ENCODE measurements around the gene SMLR1. TPM values are rescaled to one million over a fixed set of nuclear protein-coding genes. Genes with fewer than 3 reads are reported as not detected.

Gene SMLR1
- total RNA-seq, 1 donor from 2014 or later = not detected

DNA sequence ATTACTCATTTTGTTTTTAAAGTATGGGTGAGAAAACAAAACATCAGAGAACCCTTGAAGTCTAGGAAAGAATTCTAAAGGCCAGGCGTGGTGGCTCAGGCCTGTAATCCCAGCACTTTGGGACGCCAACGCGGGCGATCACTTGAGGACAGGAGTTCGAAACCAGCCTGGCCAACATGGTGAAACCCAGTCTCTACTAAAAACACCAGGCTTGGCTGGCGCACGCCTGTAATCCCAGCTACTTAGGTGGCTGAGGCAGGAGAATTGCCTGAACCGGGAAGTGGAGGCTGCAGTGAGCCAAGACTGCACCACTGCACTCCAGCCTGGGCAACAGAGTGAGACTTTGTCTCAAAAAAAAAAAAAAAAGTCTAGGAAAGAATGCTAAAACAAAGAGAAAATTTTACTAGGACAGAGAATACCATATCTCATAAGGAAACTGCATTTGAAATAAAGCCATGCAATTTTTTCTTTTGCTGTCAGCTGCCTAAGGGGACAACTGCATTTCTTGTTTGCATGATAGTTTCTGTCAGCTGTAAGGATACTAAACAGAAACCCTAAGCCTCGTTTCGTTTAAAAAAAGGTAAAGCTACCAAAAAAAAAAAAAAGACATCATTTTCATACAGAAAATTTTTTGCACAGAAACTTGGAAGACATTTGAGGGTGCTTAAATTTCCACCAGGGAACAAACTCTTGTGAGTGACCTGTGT, 32.1 kb downstream of the SMLR1 start:
- Mint-ChIP-seq H3K27ac (ENCODE audit: unreplicated experiment) (no peak overlapping the region), H3K4me1 (ENCODE audit: unreplicated experiment) (peaks cover under 1% of the 10 kb centered on the region), H3K9me3 (ENCODE audit: unreplicated experiment) (peaks cover 9% of the 10 kb centered on the region), H3K36me3 (ENCODE audit: unreplicated experiment) (peaks cover 18% of the 10 kb centered on the region), H3K4me3 (ENCODE audit: unreplicated experiment) (no peak overlapping the region), H3K27me3 (ENCODE audit: unreplicated experiment) (no peaks in the 10 kb centered on the region)
- TF ChIP-seq, protein P1, sequence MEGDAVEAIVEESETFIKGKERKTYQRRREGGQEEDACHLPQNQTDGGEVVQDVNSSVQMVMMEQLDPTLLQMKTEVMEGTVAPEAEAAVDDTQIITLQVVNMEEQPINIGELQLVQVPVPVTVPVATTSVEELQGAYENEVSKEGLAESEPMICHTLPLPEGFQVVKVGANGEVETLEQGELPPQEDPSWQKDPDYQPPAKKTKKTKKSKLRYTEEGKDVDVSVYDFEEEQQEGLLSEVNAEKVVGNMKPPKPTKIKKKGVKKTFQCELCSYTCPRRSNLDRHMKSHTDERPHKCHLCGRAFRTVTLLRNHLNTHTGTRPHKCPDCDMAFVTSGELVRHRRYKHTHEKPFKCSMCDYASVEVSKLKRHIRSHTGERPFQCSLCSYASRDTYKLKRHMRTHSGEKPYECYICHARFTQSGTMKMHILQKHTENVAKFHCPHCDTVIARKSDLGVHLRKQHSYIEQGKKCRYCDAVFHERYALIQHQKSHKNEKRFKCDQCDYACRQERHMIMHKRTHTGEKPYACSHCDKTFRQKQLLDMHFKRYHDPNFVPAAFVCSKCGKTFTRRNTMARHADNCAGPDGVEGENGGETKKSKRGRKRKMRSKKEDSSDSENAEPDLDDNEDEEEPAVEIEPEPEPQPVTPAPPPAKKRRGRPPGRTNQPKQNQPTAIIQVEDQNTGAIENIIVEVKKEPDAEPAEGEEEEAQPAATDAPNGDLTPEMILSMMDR (IDR thresholded peaks at IDR 0.05) = no peak
- DNase-seq (ENCODE audit: extremely low spot score, unreplicated experiment) = no peak

DNA sequence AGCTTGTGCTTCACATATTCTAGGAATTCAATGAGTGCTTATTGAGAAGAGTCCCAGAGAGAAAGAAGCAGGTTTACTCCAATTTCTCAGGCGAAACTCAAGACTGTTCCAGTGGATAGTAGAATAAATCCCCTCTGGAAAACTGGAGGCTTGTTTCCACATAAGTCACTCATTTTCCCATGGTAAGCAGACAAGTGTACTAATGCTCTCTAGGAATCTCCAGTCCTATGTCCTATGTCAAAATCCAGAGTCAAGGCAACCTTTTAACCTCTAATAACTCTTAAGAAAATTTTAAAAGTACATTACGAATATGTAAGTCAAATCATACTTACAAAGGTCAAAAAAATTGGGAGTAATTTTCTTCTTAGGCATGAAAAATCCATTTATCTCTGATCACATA, 35.2 kb downstream of the SMLR1 start:
- Mint-ChIP-seq H3K9me3 (ENCODE audit: unreplicated experiment) (no peaks in the 10 kb centered on the region), H3K27me3 (ENCODE audit: unreplicated experiment) (no peaks in the 10 kb centered on the region), H3K36me3 (ENCODE audit: unreplicated experiment) (peaks cover 15% of the 10 kb centered on the region), H3K27ac (ENCODE audit: unreplicated experiment) (no peak overlapping the region), H3K4me3 (ENCODE audit: unreplicated experiment) (no peak overlapping the region), H3K4me1 (ENCODE audit: unreplicated experiment) (no peaks in the 10 kb centered on the region)
- no peak for DNase-seq (ENCODE audit: extremely low spot score, unreplicated experiment)
- TF ChIP-seq, protein P1 (IDR thresholded peaks at IDR 0.05) = no peak

DNA sequence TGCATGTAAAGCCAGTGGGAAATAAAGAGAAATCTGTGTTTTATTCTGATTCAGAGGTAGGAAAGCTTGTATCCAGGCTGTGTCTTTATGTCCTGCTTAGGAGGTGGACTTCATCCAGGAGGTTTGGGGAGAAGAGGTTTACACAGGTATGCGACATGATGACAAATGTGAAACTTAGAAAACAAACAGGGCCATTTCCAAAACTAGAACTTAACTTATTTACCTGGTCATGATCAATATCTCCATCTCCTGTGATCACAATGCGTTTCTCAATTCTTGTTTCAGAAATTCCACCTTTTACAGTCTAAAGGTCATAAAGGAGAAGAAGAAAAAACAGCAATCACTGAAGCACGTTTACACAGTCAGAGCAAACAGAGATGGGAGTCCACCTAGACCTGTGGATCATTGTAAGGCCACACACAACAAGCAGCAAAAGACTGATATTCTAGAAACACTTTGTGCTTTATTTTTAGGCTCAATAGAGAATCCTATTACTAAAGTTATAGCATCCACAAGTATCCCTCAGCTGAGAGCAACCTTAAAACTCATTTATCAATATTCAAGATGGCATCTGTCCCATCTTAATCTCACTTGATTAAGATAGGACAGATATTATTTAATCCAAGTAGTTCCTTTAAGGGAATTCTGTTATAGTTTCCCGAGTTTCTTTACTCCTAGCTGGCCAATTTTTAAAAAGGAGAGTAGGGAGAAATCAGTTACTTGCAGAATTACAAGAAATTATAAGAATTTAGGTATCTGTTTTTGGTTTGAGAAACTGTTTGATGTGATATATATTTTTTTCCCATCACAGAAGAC, 36.4 kb downstream of the SMLR1 start:
- H3K9me3 Mint-ChIP-seq (ENCODE audit: unreplicated experiment) = no peaks in the 10 kb centered on the region
- no peak for DNase-seq (ENCODE audit: extremely low spot score, unreplicated experiment)
- H3K4me1 Mint-ChIP-seq (ENCODE audit: unreplicated experiment) = peaks cover 8% of the 10 kb centered on the region
- H3K27ac Mint-ChIP-seq (ENCODE audit: unreplicated experiment) = no peak overlapping the region
- H3K36me3 Mint-ChIP-seq (ENCODE audit: unreplicated experiment) = peaks cover 15% of the 10 kb centered on the region
- no peak overlapping the region for H3K4me3 Mint-ChIP-seq (ENCODE audit: unreplicated experiment)
- TF ChIP-seq, protein P1 (IDR thresholded peaks at IDR 0.05) = no peak
- no peaks in the 10 kb centered on the region for H3K27me3 Mint-ChIP-seq (ENCODE audit: unreplicated experiment)

DNA sequence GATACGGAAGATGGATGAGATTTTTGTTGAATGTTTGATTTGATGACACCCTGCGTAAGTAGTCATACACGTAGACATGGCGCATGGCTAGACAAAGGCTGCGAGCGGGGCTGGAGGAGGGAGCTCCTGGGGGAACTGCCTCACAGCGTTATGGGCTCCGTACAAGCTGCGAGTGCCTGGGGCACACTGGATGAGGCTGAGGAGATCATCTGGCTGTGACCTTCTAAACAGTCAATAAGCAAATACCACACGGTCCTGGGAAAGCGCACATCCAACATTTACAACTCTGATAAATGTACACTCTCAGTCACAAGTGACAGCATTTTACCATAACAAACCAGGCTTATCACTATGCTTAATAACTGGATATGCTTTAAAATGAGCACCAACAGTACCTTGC, 37.1 kb downstream of the SMLR1 start:
- H3K27ac Mint-ChIP-seq (ENCODE audit: unreplicated experiment) = no peak overlapping the region
- no peak overlapping the region for H3K4me3 Mint-ChIP-seq (ENCODE audit: unreplicated experiment)
- H3K27me3 Mint-ChIP-seq (ENCODE audit: unreplicated experiment) = no peaks in the 10 kb centered on the region
- H3K9me3 Mint-ChIP-seq (ENCODE audit: unreplicated experiment) = no peaks in the 10 kb centered on the region
- peaks cover 16% of the 10 kb centered on the region for H3K4me1 Mint-ChIP-seq (ENCODE audit: unreplicated experiment)
- TF ChIP-seq, protein P1 (IDR thresholded peaks at IDR 0.05) = no peak
- peaks cover 16% of the 10 kb centered on the region for H3K36me3 Mint-ChIP-seq (ENCODE audit: unreplicated experiment)
- no peak for DNase-seq (ENCODE audit: extremely low spot score, unreplicated experiment)

DNA sequence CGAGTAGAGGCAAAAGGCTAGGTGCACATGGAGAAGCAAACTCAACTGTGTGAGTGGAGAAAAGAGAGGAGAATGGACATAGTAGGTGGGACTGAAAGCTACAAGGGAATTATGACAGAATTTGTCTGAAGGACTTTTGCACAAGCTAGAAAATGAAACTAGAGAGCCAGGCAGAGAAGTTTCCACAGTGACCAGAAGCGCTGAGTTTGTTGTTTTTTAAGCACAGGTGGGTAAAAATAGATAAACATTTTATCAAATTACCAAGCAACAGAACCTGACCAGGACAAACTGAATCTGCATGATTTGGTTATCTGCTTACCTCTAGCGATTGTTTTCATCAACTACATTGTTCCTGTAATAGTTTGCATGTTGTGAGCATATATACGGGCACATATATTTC, 38.6 kb downstream of the SMLR1 start:
- no peak for DNase-seq (ENCODE audit: extremely low spot score, unreplicated experiment)
- TF ChIP-seq, protein P1 (IDR thresholded peaks at IDR 0.05) = no peak
- Mint-ChIP-seq H3K4me3 (ENCODE audit: unreplicated experiment) (no peak overlapping the region), H3K36me3 (ENCODE audit: unreplicated experiment) (peaks cover 17% of the 10 kb centered on the region), H3K4me1 (ENCODE audit: unreplicated experiment) (peaks cover 19% of the 10 kb centered on the region), H3K27ac (ENCODE audit: unreplicated experiment) (no peak overlapping the region), H3K27me3 (ENCODE audit: unreplicated experiment) (no peaks in the 10 kb centered on the region), H3K9me3 (ENCODE audit: unreplicated experiment) (no peaks in the 10 kb centered on the region)

Measured in osteocyte (in vitro differentiated cells).